Neuronal stem cell (in vitro differentiated cells): ENCODE measurements around the gene CRLF1.

Experiments used
- DNase-seq: peaks from one replicate; pipeline ENCODE4 v3.0.0-alpha.2; 2013; ENCODE audit warnings: low spot score
- H2AFZ ChIP-seq: one replicate; pipeline ENCODE4 v1.6.1; 2013; ENCODE audit warnings: mild to moderate bottlenecking, low read length, inconsistent platforms
- H2AK5ac ChIP-seq: 2 replicates; pipeline ENCODE4 v1.6.1; 2013; ENCODE audit warnings: low read depth, mild to moderate bottlenecking, inconsistent platforms, low read length, moderate library complexity, mixed read lengths
- H2BK120ac ChIP-seq: 2 replicates; pipeline ENCODE4 v1.6.1; 2013; ENCODE audit warnings: low read depth, mild to moderate bottlenecking, inconsistent platforms, low read length, moderate library complexity, mixed read lengths
- H2BK12ac ChIP-seq: one replicate; pipeline ENCODE4 v1.6.1; 2013; ENCODE audit warnings: low read length, inconsistent platforms
- H2BK15ac ChIP-seq: 2 replicates; pipeline ENCODE4 v1.6.1; 2013; ENCODE audit warnings: mild to moderate bottlenecking, low read length, inconsistent platforms, mixed read lengths
- H2BK5ac ChIP-seq: one replicate; pipeline ENCODE4 v1.6.1; 2013; ENCODE audit warnings: inconsistent platforms, mild to moderate bottlenecking, low read length, moderate library complexity
- H3K14ac ChIP-seq: one replicate; pipeline ENCODE4 v1.6.1; 2013; ENCODE audit warnings: low read length, inconsistent platforms
- H3K18ac ChIP-seq: 2 replicates; pipeline ENCODE4 v1.6.1; 2013; ENCODE audit warnings: low read length, inconsistent platforms
- H3K23ac ChIP-seq: 2 replicates; pipeline ENCODE4 v1.6.1; 2013; ENCODE audit warnings: low read depth, mild to moderate bottlenecking, mixed read lengths, low read length, inconsistent platforms; ENCODE audit not compliant: poor library complexity
- H3K27ac ChIP-seq: replicated peaks from 3 replicates; pipeline ENCODE4 v1.5.1; 2013; ENCODE audit warnings: low read length, inconsistent platforms
- H3K27me3 ChIP-seq, 3 experiments: 2 replicates each; pipeline ENCODE4 v1.6.1; 2013; ENCODE audit warnings: low read length in 3 of 3, mild to moderate bottlenecking in 2 of 3, inconsistent platforms in 1 of 3, low read depth in 1 of 3, mixed read lengths in 1 of 3, moderate library complexity in 1 of 3; ENCODE audit not compliant: control insufficient read depth in 3 of 3, insufficient read depth in 3 of 3
- H3K36me3 ChIP-seq, 2 donors: replicated peaks in 1 of 2; 2 replicates each; pipeline ENCODE4 v1.6.1; 2013; ENCODE audit warnings: low read length in 2 of 2; ENCODE audit not compliant: control insufficient read depth in 2 of 2, insufficient read depth in 2 of 2
- H3K4ac ChIP-seq: 2 replicates; pipeline ENCODE4 v1.6.1; 2013; ENCODE audit warnings: inconsistent platforms, mild to moderate bottlenecking, low read length, moderate library complexity
- H3K4me1 ChIP-seq, 2 donors: 1 replicate in 1 of 2; 2 replicates in 1 of 2; pipeline ENCODE4 v1.6.1; 2013; ENCODE audit warnings: low read length in 2 of 2, low read depth in 1 of 2; ENCODE audit not compliant: control insufficient read depth in 2 of 2, insufficient read depth in 1 of 2
- H3K4me2 ChIP-seq: one replicate; pipeline ENCODE4 v1.6.1; 2013; ENCODE audit warnings: mild to moderate bottlenecking, low read length, inconsistent platforms; ENCODE audit not compliant: insufficient read depth, poor library complexity, severe bottlenecking
- H3K4me3 ChIP-seq, 2 donors: 2 replicates each; pipeline ENCODE4 v1.5.1; 2013; ENCODE audit warnings: low read length in 2 of 2, mild to moderate bottlenecking in 2 of 2, inconsistent platforms in 1 of 2, moderate library complexity in 1 of 2
- H3K79me1 ChIP-seq: one replicate; pipeline ENCODE4 v1.6.1; 2013; ENCODE audit warnings: low read depth, mild to moderate bottlenecking, inconsistent platforms, low read length, moderate library complexity
- H3K9ac ChIP-seq: one replicate; pipeline ENCODE4 v1.6.1; 2013; ENCODE audit warnings: mild to moderate bottlenecking, low read depth, low read length, inconsistent platforms; ENCODE audit not compliant: poor library complexity
- H3K9me3 ChIP-seq, 2 donors: replicated peaks in 1 of 2; 2 replicates each; pipeline versions ENCODE3 to v1.6.1; 2013; ENCODE audit warnings: low read length in 2 of 2, mild to moderate bottlenecking in 2 of 2, inconsistent platforms in 1 of 2, low read depth in 1 of 2, mixed read lengths in 1 of 2, moderate library complexity in 1 of 2; ENCODE audit not compliant: control insufficient read depth in 2 of 2, insufficient read depth in 1 of 2
- H4K8ac ChIP-seq: one replicate; pipeline ENCODE4 v1.6.1; 2013; ENCODE audit warnings: low read depth, mild to moderate bottlenecking, inconsistent platforms, low read length, moderate library complexity
- H4K91ac ChIP-seq: one replicate; pipeline ENCODE4 v1.6.1; 2013; ENCODE audit warnings: low read length, low read depth, mild to moderate bottlenecking, inconsistent platforms; ENCODE audit not compliant: poor library complexity
- WGBS, 2 donors: extraction: QIAGEN DNeasy Blood & Tissue Kit; methylation state at CpG; one replicate each; pipeline ENCODE4 v1.1.7; 2013; ENCODE audit warnings: missing lambda C conversion rate in 2 of 2, mixed read lengths in 1 of 2; ENCODE audit not compliant: insufficient read length in 2 of 2, insufficient replicate concordance in 1 of 2; ENCODE audit errors: extremely low coverage in 2 of 2; 5-methylcytosine and 5-hydroxymethylcytosine counted together

CRLF1 gene

GRCh38 chr19:18568367-18568766 is 38.2 kb downstream of the CRLF1 start:
- Histone ChIP-seq H3K36me3 (peaks cover 42 to 71% of the 10 kb centered on the region in 2 donors), H2BK5ac (peak overlapping the region; percentile 39), H3K4ac (no peak overlapping the region), H3K27me3 (no peaks in the 10 kb centered on the region), H2BK15ac (no peak overlapping the region), H2BK12ac (no peak overlapping the region), H3K18ac (no peak overlapping the region), H3K4me2 (no peak overlapping the region), H2AK5ac (no peak overlapping the region), H3K79me1 (peaks cover 11% of the 10 kb centered on the region), H3K14ac (no peak overlapping the region), H2AFZ (no peak overlapping the region), H3K9ac (peak overlapping the region; percentile 44), H4K8ac (no peak overlapping the region), H3K9me3 (peaks cover 0 to 3% of the 10 kb centered on the region in 2 donors), H3K27ac (no peak overlapping the region), H4K91ac (no peak overlapping the region), H3K4me3 (no peak overlapping the region), H2BK120ac (no peak overlapping the region), H3K23ac (peak overlapping the region; percentile 89), H3K4me1 (peaks cover 10 to 13% of the 10 kb centered on the region in 2 donors)
- no CpG with 5 or more reads among the region's 15 CpGs for WGBS, 2 donors
- no peak for DNase-seq

- peak overlapping the region; percentile 55 for H3K23ac ChIP-seq
- H4K8ac ChIP-seq: no peak overlapping the region
- no peak overlapping the region for H2AK5ac ChIP-seq
- H3K79me1 ChIP-seq: peaks cover 3% of the 10 kb centered on the region
- H4K91ac ChIP-seq: no peak overlapping the region
- WGBS, 2 donors: no CpG with 5 or more reads among the region's 8 CpGs
- no peaks in the 10 kb centered on the region for H3K27me3 ChIP-seq
- H3K4me3 ChIP-seq: no peak overlapping the region
- H3K9me3 ChIP-seq: peaks cover 0 to 3% of the 10 kb centered on the region in 2 donors
- no peak overlapping the region for H3K4me2 ChIP-seq
- H3K27ac ChIP-seq: no peak overlapping the region
- peaks cover 36 to 77% of the 10 kb centered on the region in 2 donors for H3K36me3 ChIP-seq
- no peak overlapping the region for H2BK5ac ChIP-seq
- no peak overlapping the region for H3K14ac ChIP-seq
- no peak for DNase-seq
- no peak overlapping the region for H2AFZ ChIP-seq
- H2BK120ac ChIP-seq: no peak overlapping the region
- peaks cover 0 to 3% of the 10 kb centered on the region in 2 donors for H3K4me1 ChIP-seq
- H2BK15ac ChIP-seq: no peak overlapping the region
- H3K4ac ChIP-seq: no peak overlapping the region
- H3K9ac ChIP-seq: peak overlapping the region; percentile 44
- no peak overlapping the region for H2BK12ac ChIP-seq
- H3K18ac ChIP-seq: no peak overlapping the region
Observed at GRCh38 chr19:18566953-18567352, 39.6 kb downstream of the CRLF1 start.

- H3K23ac ChIP-seq: no peak overlapping the region
- H3K27ac ChIP-seq: no peak overlapping the region
- no peak overlapping the region for H2BK120ac ChIP-seq
- H3K79me1 ChIP-seq: peaks cover 5% of the 10 kb centered on the region
- DNase-seq: no peak
- no peaks in the 10 kb centered on the region for H3K27me3 ChIP-seq
- WGBS, 2 donors: no CpG with 5 or more reads among the region's 14 CpGs
- no peak overlapping the region for H3K14ac ChIP-seq
- H2BK12ac ChIP-seq: no peak overlapping the region
- no peak overlapping the region for H2BK5ac ChIP-seq
- H3K4ac ChIP-seq: no peak overlapping the region
- no peak overlapping the region for H4K8ac ChIP-seq
- no peak overlapping the region for H4K91ac ChIP-seq
- no peak overlapping the region for H2AFZ ChIP-seq
- H3K9me3 ChIP-seq: peaks cover 0 to 3% of the 10 kb centered on the region in 2 donors
- H3K9ac ChIP-seq: no peak overlapping the region
- H3K18ac ChIP-seq: no peak overlapping the region
- H3K36me3 ChIP-seq: peaks cover 15 to 61% of the 10 kb centered on the region in 2 donors
- H3K4me2 ChIP-seq: no peak overlapping the region
- H3K4me3 ChIP-seq: no peak overlapping the region
- H2AK5ac ChIP-seq: no peak overlapping the region
- H2BK15ac ChIP-seq: no peak overlapping the region
- H3K4me1 ChIP-seq: no peaks in the 10 kb centered on the region
Observed at GRCh38 chr19:18562086-18562485, 44.5 kb downstream of the CRLF1 start.

DNA sequence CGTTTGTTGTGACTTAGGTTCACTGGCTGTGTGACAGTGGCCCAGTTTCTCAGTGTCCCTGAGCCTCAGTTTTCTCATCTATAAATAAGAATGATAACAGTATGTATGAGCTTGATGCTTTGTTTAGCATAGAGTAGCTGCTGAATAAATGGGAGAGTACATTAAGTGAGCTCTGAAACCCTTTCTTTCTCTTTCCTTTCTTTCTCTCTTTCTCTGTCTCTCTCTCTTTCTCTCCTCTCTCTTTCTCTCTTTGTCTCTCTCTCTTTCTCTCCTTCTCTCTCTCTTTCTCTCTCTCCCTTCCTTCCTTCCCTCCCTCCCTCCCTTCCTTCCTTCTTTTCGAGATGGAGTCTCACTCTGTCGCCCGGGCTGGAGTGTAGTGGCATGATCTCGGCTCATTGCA is 46.9 kb downstream of the CRLF1 start:
- Histone ChIP-seq H4K8ac (no peak overlapping the region), H3K36me3 (peaks cover 7 to 38% of the 10 kb centered on the region in 2 donors), H3K4me1 (no peaks in the 10 kb centered on the region), H3K27me3 (no peaks in the 10 kb centered on the region), H2AK5ac (no peak overlapping the region), H3K9ac (no peak overlapping the region), H2BK15ac (no peak overlapping the region), H3K4me3 (no peak overlapping the region), H3K23ac (no peak overlapping the region), H2BK12ac (no peak overlapping the region), H2BK5ac (no peak overlapping the region), H3K4me2 (no peak overlapping the region), H3K18ac (no peak overlapping the region), H3K14ac (no peak overlapping the region), H2AFZ (no peak overlapping the region), H3K79me1 (peaks cover 5% of the 10 kb centered on the region), H3K4ac (no peak overlapping the region), H3K9me3 (peaks cover 0 to 2% of the 10 kb centered on the region in 2 donors), H2BK120ac (no peak overlapping the region), H3K27ac (no peak overlapping the region), H4K91ac (no peak overlapping the region)
- no CpG with 5 or more reads among the region's 5 CpGs for WGBS, 2 donors
- DNase-seq: no peak
